22Rv1 (cell line): ENCODE measurements around the gene TMEM147.
A peak's percentile ranks its signal among the peaks of the same experiment; 100 is the strongest.

Experiments used
- H3K27ac ChIP-seq: fragments of 450-650 bp; 2 replicates; pipeline ENCODE4 v1.5.1; 2017
- ZFX ChIP-seq: fragments of 450-650 bp; IDR thresholded peaks from 2 replicates; pipeline ENCODE4 v1.6.1; 2017; ENCODE audit warnings: antibody characterized with exemption, borderline replicate concordance
- TF ChIP-seq, protein P1 (sequence below): fragments of 450-650 bp; IDR thresholded peaks from 2 replicates; pipeline ENCODE4 v1.5.1; 2017; ENCODE audit warnings: mild to moderate bottlenecking

The TMEM147 gene

GRCh38 chr19:35554076-35554475, 8.7 kb downstream of the TMEM147 start:
- H3K27ac ChIP-seq, result no peak overlapping the region
- TF ChIP-seq, protein P1, sequence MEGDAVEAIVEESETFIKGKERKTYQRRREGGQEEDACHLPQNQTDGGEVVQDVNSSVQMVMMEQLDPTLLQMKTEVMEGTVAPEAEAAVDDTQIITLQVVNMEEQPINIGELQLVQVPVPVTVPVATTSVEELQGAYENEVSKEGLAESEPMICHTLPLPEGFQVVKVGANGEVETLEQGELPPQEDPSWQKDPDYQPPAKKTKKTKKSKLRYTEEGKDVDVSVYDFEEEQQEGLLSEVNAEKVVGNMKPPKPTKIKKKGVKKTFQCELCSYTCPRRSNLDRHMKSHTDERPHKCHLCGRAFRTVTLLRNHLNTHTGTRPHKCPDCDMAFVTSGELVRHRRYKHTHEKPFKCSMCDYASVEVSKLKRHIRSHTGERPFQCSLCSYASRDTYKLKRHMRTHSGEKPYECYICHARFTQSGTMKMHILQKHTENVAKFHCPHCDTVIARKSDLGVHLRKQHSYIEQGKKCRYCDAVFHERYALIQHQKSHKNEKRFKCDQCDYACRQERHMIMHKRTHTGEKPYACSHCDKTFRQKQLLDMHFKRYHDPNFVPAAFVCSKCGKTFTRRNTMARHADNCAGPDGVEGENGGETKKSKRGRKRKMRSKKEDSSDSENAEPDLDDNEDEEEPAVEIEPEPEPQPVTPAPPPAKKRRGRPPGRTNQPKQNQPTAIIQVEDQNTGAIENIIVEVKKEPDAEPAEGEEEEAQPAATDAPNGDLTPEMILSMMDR, result no peak
- TF ChIP-seq ZFX, result no peak

- H3K27ac ChIP-seq, result no peak overlapping the region
- TF ChIP-seq, protein P1, result peak; percentile 32
- no peak for TF ChIP-seq ZFX
Observed at GRCh38 chr19:35555301-35556005, 10.0 kb downstream of the TMEM147 start.

- no peak for TF ChIP-seq ZFX
- TF ChIP-seq, protein P1, result no peak
- H3K27ac ChIP-seq, result no peak overlapping the region
Observed at GRCh38 chr19:35556025-35556590, 10.7 kb downstream of the TMEM147 start.

DNA sequence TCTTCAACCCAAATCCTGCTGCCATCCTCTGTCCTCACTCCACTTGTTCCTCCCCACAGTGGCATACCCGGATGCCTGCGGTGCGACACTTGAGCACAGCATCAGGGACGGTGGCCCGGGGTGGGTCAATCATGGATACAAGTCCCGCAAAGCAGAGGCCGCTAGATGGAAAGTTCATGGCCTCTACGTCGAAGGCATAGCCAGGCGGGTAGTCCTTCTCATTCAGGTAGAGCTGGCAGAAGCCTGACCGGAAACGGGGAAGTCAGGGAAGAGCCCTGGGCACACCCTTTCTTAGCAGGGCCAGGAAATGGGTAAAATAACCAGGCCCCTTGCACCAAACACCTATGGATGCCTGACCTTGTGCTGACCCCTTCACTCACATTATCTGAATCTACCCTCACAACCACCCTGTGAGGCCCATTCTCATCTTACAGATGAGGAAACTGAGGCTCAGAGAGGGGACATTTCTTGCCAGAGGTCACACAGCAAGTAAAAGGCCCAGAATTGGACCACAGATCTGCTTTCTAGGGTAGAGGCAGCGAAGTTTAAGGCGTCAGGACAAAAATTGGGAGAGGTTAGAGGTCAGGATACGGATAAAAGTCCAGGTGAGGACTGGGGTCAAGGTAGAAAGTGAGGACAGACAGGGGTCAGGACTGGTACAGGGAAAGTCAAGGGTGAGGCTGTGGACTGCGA, 11.6 kb downstream of the TMEM147 start:
- no peak overlapping the region for H3K27ac ChIP-seq
- TF ChIP-seq, protein P1, result no peak

GRCh38 chr19:35557539-35558399, 12.3 kb downstream of the TMEM147 start:
- TF ChIP-seq, protein P1, result 0 out of 2 replicates have a peak, but pooled peaks have one; percentile 4
- TF ChIP-seq ZFX, result no peak
- no peak overlapping the region for H3K27ac ChIP-seq

GRCh38 chr19:35558400-35559280, 13.2 kb downstream of the TMEM147 start:
- H3K27ac ChIP-seq, result no peak overlapping the region
- TF ChIP-seq, protein P1, result no peak
- TF ChIP-seq ZFX, result no peak
